ENCODE data around the gene MCM8.

DNA sequence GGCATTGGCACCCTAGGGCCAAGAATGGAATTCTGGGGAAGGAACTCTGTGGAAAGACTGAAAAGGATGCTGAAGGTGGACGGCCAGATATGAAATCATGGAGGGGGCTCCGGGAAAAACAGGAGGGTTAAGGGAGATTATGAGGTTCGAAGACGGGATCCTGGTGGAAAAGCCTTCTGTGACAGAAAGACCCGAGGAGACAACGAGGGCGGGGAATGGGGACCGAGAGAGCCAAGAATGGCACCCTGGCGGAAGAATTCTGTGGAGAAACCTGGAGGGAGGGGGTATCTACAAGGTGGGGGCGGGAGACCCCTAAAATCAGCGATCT is 545 bp upstream of the MCM8 start:
- TF ChIP-seq, protein P1, sequence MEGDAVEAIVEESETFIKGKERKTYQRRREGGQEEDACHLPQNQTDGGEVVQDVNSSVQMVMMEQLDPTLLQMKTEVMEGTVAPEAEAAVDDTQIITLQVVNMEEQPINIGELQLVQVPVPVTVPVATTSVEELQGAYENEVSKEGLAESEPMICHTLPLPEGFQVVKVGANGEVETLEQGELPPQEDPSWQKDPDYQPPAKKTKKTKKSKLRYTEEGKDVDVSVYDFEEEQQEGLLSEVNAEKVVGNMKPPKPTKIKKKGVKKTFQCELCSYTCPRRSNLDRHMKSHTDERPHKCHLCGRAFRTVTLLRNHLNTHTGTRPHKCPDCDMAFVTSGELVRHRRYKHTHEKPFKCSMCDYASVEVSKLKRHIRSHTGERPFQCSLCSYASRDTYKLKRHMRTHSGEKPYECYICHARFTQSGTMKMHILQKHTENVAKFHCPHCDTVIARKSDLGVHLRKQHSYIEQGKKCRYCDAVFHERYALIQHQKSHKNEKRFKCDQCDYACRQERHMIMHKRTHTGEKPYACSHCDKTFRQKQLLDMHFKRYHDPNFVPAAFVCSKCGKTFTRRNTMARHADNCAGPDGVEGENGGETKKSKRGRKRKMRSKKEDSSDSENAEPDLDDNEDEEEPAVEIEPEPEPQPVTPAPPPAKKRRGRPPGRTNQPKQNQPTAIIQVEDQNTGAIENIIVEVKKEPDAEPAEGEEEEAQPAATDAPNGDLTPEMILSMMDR (IDR thresholded peaks at IDR 0.05; ENCODE audit: low read depth, low read length, missing input control), result no peak
- TF ChIP-seq, protein P2, sequence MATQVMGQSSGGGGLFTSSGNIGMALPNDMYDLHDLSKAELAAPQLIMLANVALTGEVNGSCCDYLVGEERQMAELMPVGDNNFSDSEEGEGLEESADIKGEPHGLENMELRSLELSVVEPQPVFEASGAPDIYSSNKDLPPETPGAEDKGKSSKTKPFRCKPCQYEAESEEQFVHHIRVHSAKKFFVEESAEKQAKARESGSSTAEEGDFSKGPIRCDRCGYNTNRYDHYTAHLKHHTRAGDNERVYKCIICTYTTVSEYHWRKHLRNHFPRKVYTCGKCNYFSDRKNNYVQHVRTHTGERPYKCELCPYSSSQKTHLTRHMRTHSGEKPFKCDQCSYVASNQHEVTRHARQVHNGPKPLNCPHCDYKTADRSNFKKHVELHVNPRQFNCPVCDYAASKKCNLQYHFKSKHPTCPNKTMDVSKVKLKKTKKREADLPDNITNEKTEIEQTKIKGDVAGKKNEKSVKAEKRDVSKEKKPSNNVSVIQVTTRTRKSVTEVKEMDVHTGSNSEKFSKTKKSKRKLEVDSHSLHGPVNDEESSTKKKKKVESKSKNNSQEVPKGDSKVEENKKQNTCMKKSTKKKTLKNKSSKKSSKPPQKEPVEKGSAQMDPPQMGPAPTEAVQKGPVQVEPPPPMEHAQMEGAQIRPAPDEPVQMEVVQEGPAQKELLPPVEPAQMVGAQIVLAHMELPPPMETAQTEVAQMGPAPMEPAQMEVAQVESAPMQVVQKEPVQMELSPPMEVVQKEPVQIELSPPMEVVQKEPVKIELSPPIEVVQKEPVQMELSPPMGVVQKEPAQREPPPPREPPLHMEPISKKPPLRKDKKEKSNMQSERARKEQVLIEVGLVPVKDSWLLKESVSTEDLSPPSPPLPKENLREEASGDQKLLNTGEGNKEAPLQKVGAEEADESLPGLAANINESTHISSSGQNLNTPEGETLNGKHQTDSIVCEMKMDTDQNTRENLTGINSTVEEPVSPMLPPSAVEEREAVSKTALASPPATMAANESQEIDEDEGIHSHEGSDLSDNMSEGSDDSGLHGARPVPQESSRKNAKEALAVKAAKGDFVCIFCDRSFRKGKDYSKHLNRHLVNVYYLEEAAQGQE (IDR thresholded peaks at IDR 0.05), result no peak
- TF ChIP-seq YY1 (IDR thresholded peaks at IDR 0.05) (no peak), RAD21 (IDR thresholded peaks at IDR 0.05) (no peak)

Data from liver (tissue), 3 donors.